Fibroblast of lung (primary cell): Measurements from ENCODE around the gene PMIS2.

ENCODE experiments used
- EZH2 ChIP-seq: IDR thresholded peaks from 2 replicates; pipeline ENCODE4 v1.5.1; 2012; ENCODE audit warnings: low read length, control low read depth, mild to moderate bottlenecking; ENCODE audit errors: missing control alignments
- TF ChIP-seq, protein P1 (sequence below), 2 donors: IDR thresholded peaks in 1 of 2; conservative IDR thresholded peaks in 1 of 2; 1 replicate in 1 of 2; 2 replicates in 1 of 2; pipeline ENCODE4 v1.5.1; 2011 to 2012; ENCODE audit warnings: low read length in 2 of 2, control low read depth in 1 of 2, inconsistent platforms in 1 of 2, low read depth in 1 of 2, mild to moderate bottlenecking in 1 of 2

DNA sequence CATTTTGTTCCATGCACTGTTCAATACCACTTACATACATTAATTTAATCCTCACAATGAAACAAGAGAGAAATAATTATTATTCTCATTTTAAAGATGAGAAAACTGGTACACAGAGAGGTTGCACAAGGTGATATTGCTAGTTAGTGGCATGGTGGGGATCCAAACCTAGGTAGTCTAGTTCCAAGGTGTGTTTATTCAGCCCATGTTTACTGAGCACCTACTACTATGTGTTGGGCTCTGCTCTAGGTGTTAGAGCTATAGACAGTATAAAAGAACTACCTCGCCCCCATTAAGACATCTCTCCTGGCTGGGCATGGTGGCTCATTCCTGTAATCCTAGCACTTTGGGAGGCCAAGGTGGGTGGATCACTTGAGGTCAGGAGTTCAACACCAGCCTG, 3.2 kb upstream of the PMIS2 start:
- TF ChIP-seq, protein P1, sequence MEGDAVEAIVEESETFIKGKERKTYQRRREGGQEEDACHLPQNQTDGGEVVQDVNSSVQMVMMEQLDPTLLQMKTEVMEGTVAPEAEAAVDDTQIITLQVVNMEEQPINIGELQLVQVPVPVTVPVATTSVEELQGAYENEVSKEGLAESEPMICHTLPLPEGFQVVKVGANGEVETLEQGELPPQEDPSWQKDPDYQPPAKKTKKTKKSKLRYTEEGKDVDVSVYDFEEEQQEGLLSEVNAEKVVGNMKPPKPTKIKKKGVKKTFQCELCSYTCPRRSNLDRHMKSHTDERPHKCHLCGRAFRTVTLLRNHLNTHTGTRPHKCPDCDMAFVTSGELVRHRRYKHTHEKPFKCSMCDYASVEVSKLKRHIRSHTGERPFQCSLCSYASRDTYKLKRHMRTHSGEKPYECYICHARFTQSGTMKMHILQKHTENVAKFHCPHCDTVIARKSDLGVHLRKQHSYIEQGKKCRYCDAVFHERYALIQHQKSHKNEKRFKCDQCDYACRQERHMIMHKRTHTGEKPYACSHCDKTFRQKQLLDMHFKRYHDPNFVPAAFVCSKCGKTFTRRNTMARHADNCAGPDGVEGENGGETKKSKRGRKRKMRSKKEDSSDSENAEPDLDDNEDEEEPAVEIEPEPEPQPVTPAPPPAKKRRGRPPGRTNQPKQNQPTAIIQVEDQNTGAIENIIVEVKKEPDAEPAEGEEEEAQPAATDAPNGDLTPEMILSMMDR (conservative IDR thresholded peaks at IDR 0.05 in 1 of 2, IDR thresholded peaks at IDR 0.05 in 1 of 2; ENCODE audit: low read depth in 1 of 2, low read length in 2 of 2): no peak
- no peak for TF ChIP-seq EZH2
